ENCODE measurements around the gene CCDC127. TPM values are rescaled to one million over a fixed set of nuclear protein-coding genes. Genes with fewer than 3 reads are reported as not detected.

The CCDC127 gene
- total RNA-seq, 1 experiment from 2014 or later, result 2.6 TPM

Other genes with a start within 250 kb of the CCDC127 start
- gene PLEKHG4B, start 126.0 kb downstream of the CCDC127 start, total RNA-seq (2014; rRNA removed; shearing (Covaris generic); ENCODE audit: low replicate concordance), result not detected in 2 replicates
- gene LRRC14B, start 26.7 kb downstream of the CCDC127 start, total RNA-seq (2014; rRNA removed; shearing (Covaris generic); ENCODE audit: low replicate concordance), result 0.48 TPM in 1 of 2 replicates, not detected in the other
- 54.0 and 62.3 TPM in 2 replicates for gene SDHA, start 167 bp upstream of the CCDC127 start, total RNA-seq (2014; rRNA removed; shearing (Covaris generic); ENCODE audit: low replicate concordance)
- 103 and 133 TPM in 2 replicates for gene PDCD6, start 53.5 kb upstream of the CCDC127 start, total RNA-seq (2014; rRNA removed; shearing (Covaris generic); ENCODE audit: low replicate concordance)
- 2.5 and 2.6 TPM in 2 replicates for gene AHRR, start 103.6 kb upstream of the CCDC127 start, total RNA-seq (2014; rRNA removed; shearing (Covaris generic); ENCODE audit: low replicate concordance)
- gene EXOC3, start 225.0 kb upstream of the CCDC127 start, total RNA-seq (2014; rRNA removed; shearing (Covaris generic); ENCODE audit: low replicate concordance), result 24.4 and 39.8 TPM in 2 replicates

All from Karpas-422 (cell line).